B cell (primary cell): Measurements from ENCODE around the gene CEP55. TPM values are rescaled to one million over a fixed set of nuclear protein-coding genes. Genes with fewer than 3 reads are reported as not detected.

Experiments used
- ATAC-seq: fragments of 200-7000 bp; cut with Tn5 transposase; one replicate; pipeline ENCODE4 v1.10.0; 2021; ENCODE audit warnings: low read depth, mild to moderate bottlenecking, moderate number of reproducible peaks, moderate library complexity
- CTCF ChIA-PET: fragments of 350-600 bp; sonication (Branson Sonifier 250); formaldehyde crosslinking; loops from one replicate; lab custom pipeline; 2021; ENCODE audit warnings: antibody characterized with exemption, inconsistent platforms; lab: Charles Lee
- POLR2A ChIA-PET: fragments of 350-600 bp; sonication (Branson Sonifier 250); formaldehyde crosslinking; loops from one replicate; lab custom pipeline; 2021; ENCODE audit warnings: antibody characterized with exemption; lab: Charles Lee
- DNase-seq: peaks from one replicate; pipeline ENCODE4 v3.0.0; 2013
- H2AFZ ChIP-seq: 2 replicates; pipeline ENCODE4 v1.6.1; 2012; ENCODE audit warnings: mild to moderate bottlenecking, low read depth, low read length; ENCODE audit not compliant: insufficient read depth, poor library complexity, severe bottlenecking
- H3K27ac ChIP-seq, 2 donors: 1 replicate in 1 of 2; 2 replicates in 1 of 2; pipeline ENCODE4 v1.5.1; 2012 to 2013; ENCODE audit warnings: low read length in 2 of 2, mild to moderate bottlenecking in 2 of 2, moderate library complexity in 1 of 2
- H3K27me3 ChIP-seq, 4 experiments: fragments of 200-600 bp in 1 of 4; sonication (generic) in 1 of 4; replicated peaks in 1 of 4; 1 replicate in 2 of 4; 2 replicates in 2 of 4; pipeline versions ENCODE4 v1.6.1 to v1.7.0; 2013 to 2016; ENCODE audit warnings: low read length in 3 of 4, mild to moderate bottlenecking in 2 of 4, mixed read lengths in 1 of 4, moderate library complexity in 1 of 4; ENCODE audit not compliant: insufficient read depth in 4 of 4, control insufficient read depth in 3 of 4; ENCODE audit errors: control extremely low read depth in 1 of 4
- H3K36me3 ChIP-seq, 2 experiments: replicated peaks in 1 of 2; 1 replicate in 1 of 2; 2 replicates in 1 of 2; pipeline versions ENCODE4 v1.6.1 to v1.7.1; 2013; ENCODE audit warnings: low read length in 1 of 2; ENCODE audit not compliant: insufficient read depth in 2 of 2, control insufficient read depth in 1 of 2; ENCODE audit errors: control extremely low read depth in 1 of 2, extremely low read depth in 1 of 2
- H3K4me1 ChIP-seq, 2 donors: fragments of 200-600 bp in 1 of 2; sonication (generic) in 1 of 2; 1 replicate in 1 of 2; 2 replicates in 1 of 2; pipeline versions ENCODE4 v1.5.1 to v1.6.1; 2013 to 2017; ENCODE audit warnings: low read length in 2 of 2; ENCODE audit not compliant: control insufficient read depth in 2 of 2, insufficient read depth in 2 of 2
- H3K4me2 ChIP-seq: replicated peaks from 2 replicates; pipeline ENCODE3; 2012; ENCODE audit warnings: mild to moderate bottlenecking, low read depth, low read length; ENCODE audit not compliant: poor library complexity, severe bottlenecking
- H3K4me3 ChIP-seq, 5 experiments: fragments of 200-600 bp in 1 of 5; sonication (generic) in 1 of 5; 1 replicate in 3 of 5; 2 replicates in 2 of 5; pipeline versions ENCODE4 v1.5.1 to v1.7.0; 2011 to 2016; ENCODE audit warnings: low read length in 4 of 5, mild to moderate bottlenecking in 4 of 5, low read depth in 2 of 5, control low read depth in 1 of 5, moderate library complexity in 1 of 5; ENCODE audit not compliant: insufficient read depth in 1 of 5; ENCODE audit errors: control extremely low read depth in 1 of 5, extremely low read depth in 1 of 5
- H3K79me2 ChIP-seq: fragments of 200-600 bp; sonication (generic); one replicate; pipeline ENCODE4 v1.6.0; 2016; ENCODE audit warnings: low read length; ENCODE audit not compliant: control insufficient read depth, insufficient read depth
- H3K9ac ChIP-seq: fragments of 200-600 bp; sonication (generic); 2 replicates; pipeline ENCODE4 v1.6.1; 2017; ENCODE audit warnings: mild to moderate bottlenecking, low read length, moderate library complexity
- H3K9me3 ChIP-seq, 3 donors: one replicate each; pipeline versions ENCODE4 v1.6.1 to v1.7.1; 2013; ENCODE audit warnings: low read length in 2 of 3; ENCODE audit not compliant: control insufficient read depth in 2 of 3, insufficient read depth in 1 of 3; ENCODE audit errors: control extremely low read depth in 1 of 3
- H4K20me1 ChIP-seq: 2 replicates; pipeline ENCODE4 v1.6.0; 2012; ENCODE audit warnings: mild to moderate bottlenecking, low read length; ENCODE audit not compliant: insufficient read depth, control insufficient read depth, poor library complexity, severe bottlenecking
- H3K27ac Mint-ChIP-seq: one replicate; pipeline ENCODE4 v1.8.0; 2021; ENCODE audit warnings: mixed read lengths
- H3K27me3 Mint-ChIP-seq: one replicate; pipeline ENCODE4 v1.8.0; 2021; ENCODE audit warnings: mixed read lengths
- H3K4me1 Mint-ChIP-seq: one replicate; pipeline ENCODE4 v1.8.0; 2021; ENCODE audit warnings: mixed read lengths
- H3K4me3 Mint-ChIP-seq: one replicate; pipeline ENCODE4 v1.8.0; 2021; ENCODE audit warnings: mixed read lengths
- H3K9me3 Mint-ChIP-seq: one replicate; pipeline ENCODE4 v1.8.0; 2022; ENCODE audit warnings: mixed read lengths; ENCODE audit not compliant: insufficient read depth
- EZH2 ChIP-seq: IDR thresholded peaks from 2 replicates; pipeline ENCODE4 v1.6.1; 2012; ENCODE audit warnings: borderline replicate concordance, low read depth, mild to moderate bottlenecking, moderate library complexity, low read length; ENCODE audit not compliant: insufficient read depth, poor library complexity, severe bottlenecking
- WGBS: methylation state at CpG from one replicate; pipeline ENCODE4 v1.1.5; 2013; ENCODE audit warnings: missing lambda C conversion rate; ENCODE audit not compliant: insufficient coverage; 5-methylcytosine and 5-hydroxymethylcytosine counted together
- intact Hi-C: fragments of 100-400 bp; cut with micrococcal nuclease; formaldehyde crosslinking; loops from one replicate; pipeline ENCODE4 v1.10.0; 2022
- polyA plus RNA-seq: library from polyadenylated mRNA; depleted of rRNA; stranded (reverse); fragments of >200 nt; gene quantifications from 2 replicates; pipeline ENCODE4 v1.2.3, GENCODE V29; 2012
- total RNA-seq, 2 donors: library from RNA; stranded (reverse); fragments of 120-200 nt in 1 of 2; gene quantifications; 1 replicate in 1 of 2; 2 replicates in 1 of 2; pipeline versions ENCODE4 v1.2.3 to v1.2.4, GENCODE V29; 2013 to 2022
- TF ChIP-seq, protein P1 (sequence below): fragments of 200-600 bp; IDR thresholded peaks from one replicate; pipeline ENCODE4 v1.8.0; 2022; ENCODE audit warnings: antibody characterized with exemption, mild to moderate bottlenecking

CEP55 gene
- total and polyA plus RNA-seq, 2 donors (not counting 1 experiment from before 2014, with no cell fraction given): 0.12 to 0.27 TPM

DNA sequence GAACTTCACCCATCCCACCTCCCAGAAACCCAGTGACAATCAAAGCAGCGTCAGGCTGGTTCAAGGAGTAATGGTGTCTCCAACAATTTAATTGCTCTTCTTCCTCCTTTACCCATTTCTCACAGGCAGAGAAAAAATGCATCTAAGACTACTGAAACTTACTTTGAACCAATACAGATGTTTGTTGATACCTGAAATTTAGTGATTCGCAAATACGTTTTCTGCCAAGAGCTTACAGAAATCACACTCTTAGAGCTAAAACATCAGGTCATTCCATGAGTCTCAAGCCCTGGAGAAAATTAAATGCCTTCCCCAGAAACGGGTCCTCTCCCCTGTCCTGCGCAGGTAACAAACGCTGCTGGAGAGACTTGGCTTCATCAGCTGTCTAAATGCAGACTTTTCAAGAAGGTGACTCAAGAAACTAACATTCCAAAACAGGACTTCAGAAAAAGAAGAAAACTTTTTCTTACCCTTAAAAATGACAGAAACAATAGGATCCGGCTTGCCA lies 14.7 kb upstream of the CEP55 start:
- no peak for ATAC-seq
- Mint-ChIP-seq H3K27ac (no peak overlapping the region), H3K4me1 (peaks cover 15% of the 10 kb centered on the region), H3K27me3 (peaks cover 24% of the 10 kb centered on the region), H3K4me3 (peak overlapping the region; percentile 83), H3K9me3 (no peaks in the 10 kb centered on the region)
- Histone ChIP-seq H3K4me2 (peak overlapping the region; percentile 82), H3K9ac (peak overlapping the region; percentile 71), H3K27ac (no peak overlapping the region), H3K4me1 (peaks cover 12 to 14% of the 10 kb centered on the region in 2 donors), H3K27me3 (peaks cover 0 to 16% (median 0%) of the 10 kb centered on the region in 4 experiments), H2AFZ (peak overlapping the region; percentile 71), H3K4me3 (peak overlapping the region; percentile 43 to 92 (median 64)), H3K36me3 (no peaks in the 10 kb centered on the region), H4K20me1 (no peaks in the 10 kb centered on the region), H3K79me2 (no peaks in the 10 kb centered on the region), H3K9me3 (no peaks in the 10 kb centered on the region)
- TF ChIP-seq, protein P1, sequence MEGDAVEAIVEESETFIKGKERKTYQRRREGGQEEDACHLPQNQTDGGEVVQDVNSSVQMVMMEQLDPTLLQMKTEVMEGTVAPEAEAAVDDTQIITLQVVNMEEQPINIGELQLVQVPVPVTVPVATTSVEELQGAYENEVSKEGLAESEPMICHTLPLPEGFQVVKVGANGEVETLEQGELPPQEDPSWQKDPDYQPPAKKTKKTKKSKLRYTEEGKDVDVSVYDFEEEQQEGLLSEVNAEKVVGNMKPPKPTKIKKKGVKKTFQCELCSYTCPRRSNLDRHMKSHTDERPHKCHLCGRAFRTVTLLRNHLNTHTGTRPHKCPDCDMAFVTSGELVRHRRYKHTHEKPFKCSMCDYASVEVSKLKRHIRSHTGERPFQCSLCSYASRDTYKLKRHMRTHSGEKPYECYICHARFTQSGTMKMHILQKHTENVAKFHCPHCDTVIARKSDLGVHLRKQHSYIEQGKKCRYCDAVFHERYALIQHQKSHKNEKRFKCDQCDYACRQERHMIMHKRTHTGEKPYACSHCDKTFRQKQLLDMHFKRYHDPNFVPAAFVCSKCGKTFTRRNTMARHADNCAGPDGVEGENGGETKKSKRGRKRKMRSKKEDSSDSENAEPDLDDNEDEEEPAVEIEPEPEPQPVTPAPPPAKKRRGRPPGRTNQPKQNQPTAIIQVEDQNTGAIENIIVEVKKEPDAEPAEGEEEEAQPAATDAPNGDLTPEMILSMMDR: no peak
- no peak for TF ChIP-seq EZH2
- WGBS: 36% methylated on average over 5 of the region's 7 CpGs
- peak; percentile 29 for DNase-seq
- intact Hi-C loops: loop anchor here (1.0 to 10.0 kb wide), 3 partner anchors 15 to 407 kb away; partner anchors contain the start of genes CEP55 and CYP26A1
- ChIA-PET CTCF (interaction anchor here (0.6 to 11.3 kb wide), 27 partner anchors 10 to 639 kb away, joined by 3 to 342 read pairs (median 5); partner anchors contain the start of gene CEP55), POLR2A (no interaction called here)
